Gastrocnemius medialis (tissue), 4 donors: Measurements from ENCODE around the gene TMEM87B.

Experiments
- CTCF ChIP-seq, 5 experiments: fragments of 450-650 bp in 3 of 5; fragments of 200-600 bp in 2 of 5; sonication (generic) in 2 of 5; IDR thresholded peaks in 4 of 5; conservative IDR thresholded peaks in 1 of 5; 1 replicate in 4 of 5; 2 replicates in 1 of 5; pipeline ENCODE4 v1.5.1; 2016 to 2019; ENCODE audit warnings: antibody characterized with exemption in 5 of 5, mild to moderate bottlenecking in 3 of 5, moderate library complexity in 3 of 5
- POLR2A ChIP-seq, 2 donors: fragments of 450-650 bp; IDR thresholded peaks; one replicate each; pipeline ENCODE4 v1.6.1; 2017; ENCODE audit warnings: antibody characterized with exemption in 2 of 2, mild to moderate bottlenecking in 2 of 2, moderate library complexity in 2 of 2

- TF ChIP-seq POLR2A (IDR thresholded peaks at IDR 0.05), result no peak
- no peak for TF ChIP-seq CTCF (IDR thresholded peaks at IDR 0.05 in 4 of 5, conservative IDR thresholded peaks at IDR 0.05 in 1 of 5)
Observed at GRCh38 chr2:112019569-112019982, 35.5 kb upstream of the TMEM87B start.
